Muscle layer of duodenum (tissue), 2 donors: ENCODE data around the gene EDN3.
"Not testable (repeated sequence)": the region's sequence is repeated elsewhere in the genome, so short reads cannot be mapped to it uniquely, and the experiment has no call there.

Source experiments
- H3K27ac ChIP-seq: one replicate; pipeline ENCODE4 v1.7.0; 2013; ENCODE audit warnings: mild to moderate bottlenecking, low read length
- H3K27me3 ChIP-seq: one replicate; pipeline ENCODE4 v1.7.0; 2013; ENCODE audit warnings: low read depth, mild to moderate bottlenecking, control low read depth, low read length
- H3K36me3 ChIP-seq, 2 donors: one replicate each; pipeline ENCODE4 v1.7.0; 2013; ENCODE audit warnings: low read length in 2 of 2, control low read depth in 1 of 2, mild to moderate bottlenecking in 1 of 2; ENCODE audit not compliant: insufficient read depth in 2 of 2, control insufficient read depth in 1 of 2
- H3K4me1 ChIP-seq, 2 donors: one replicate each; pipeline ENCODE4 v1.7.0; 2013; ENCODE audit warnings: low read length in 2 of 2, mild to moderate bottlenecking in 2 of 2, control low read depth in 1 of 2, moderate library complexity in 1 of 2; ENCODE audit not compliant: insufficient read depth in 2 of 2, control insufficient read depth in 1 of 2
- H3K4me3 ChIP-seq, 2 donors: one replicate each; pipeline ENCODE4 v1.7.0; 2013; ENCODE audit warnings: low read length in 2 of 2, low read depth in 1 of 2, mild to moderate bottlenecking in 1 of 2
- H3K9me3 ChIP-seq, 2 donors: one replicate each; pipeline ENCODE4 v1.7.0; 2013; ENCODE audit warnings: low read length in 2 of 2, control low read depth in 1 of 2, mild to moderate bottlenecking in 1 of 2; ENCODE audit not compliant: control insufficient read depth in 1 of 2
- donor health status: healthy.

The EDN3 gene

DNA sequence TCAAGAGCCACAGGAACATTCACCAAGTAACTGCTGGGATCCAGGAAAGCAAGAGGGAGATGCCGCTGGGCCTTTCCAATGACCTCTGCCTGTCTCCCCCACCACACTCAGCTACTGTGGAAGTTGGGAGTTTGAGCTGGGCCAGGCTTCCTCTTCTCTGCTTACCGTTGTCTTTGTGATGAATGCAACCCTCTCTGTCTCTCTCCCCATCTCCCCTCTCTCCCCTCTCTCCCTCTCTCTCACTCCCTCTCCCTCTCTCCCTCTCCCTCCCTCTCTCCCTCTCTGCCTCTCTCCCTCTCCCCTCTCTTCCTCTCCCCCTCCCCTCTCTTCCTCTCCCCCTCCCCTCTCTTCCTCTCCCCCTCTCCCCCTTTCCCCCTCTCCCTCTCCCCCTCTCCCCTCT lies 54.8 kb downstream of the EDN3 start:
- H3K4me3 ChIP-seq, result no peak overlapping the region
- H3K27me3 ChIP-seq, result no peaks in the 10 kb centered on the region
- no peaks in the 10 kb centered on the region for H3K9me3 ChIP-seq
- no peak overlapping the region for H3K27ac ChIP-seq
- H3K4me1 ChIP-seq, result no peaks in the 10 kb centered on the region
- H3K36me3 ChIP-seq, result no peaks in the 10 kb centered on the region

DNA sequence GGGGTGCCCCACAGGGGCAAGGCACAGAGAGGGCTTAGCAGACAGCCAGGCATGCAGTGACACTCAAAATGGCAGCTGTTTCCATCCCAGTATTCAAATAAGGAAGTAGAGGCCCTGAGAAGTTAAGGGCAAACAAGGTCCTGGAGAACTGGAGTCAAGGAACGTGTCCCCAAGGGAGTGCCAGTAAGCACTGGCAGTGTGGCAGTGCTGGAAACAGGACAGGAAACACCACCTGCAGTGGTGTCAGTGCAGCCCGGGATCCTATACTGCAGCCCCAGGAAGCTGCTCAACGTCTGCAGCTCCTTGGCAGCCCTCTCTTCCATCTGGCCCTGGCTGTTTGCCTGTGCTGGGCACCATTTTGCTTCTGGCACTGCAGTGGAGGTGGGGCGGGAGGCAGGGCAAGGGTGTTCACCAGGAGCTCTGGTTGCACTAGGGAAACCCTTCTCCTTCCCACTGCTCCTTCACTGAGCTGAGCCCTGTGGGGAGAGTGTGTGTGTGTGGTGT lies 56.3 kb downstream of the EDN3 start:
- Histone ChIP-seq H3K27me3 (peaks cover 4% of the 10 kb centered on the region), H3K9me3 (no peaks in the 10 kb centered on the region), H3K4me1 (no peaks in the 10 kb centered on the region), H3K36me3 (no peaks in the 10 kb centered on the region), H3K27ac (no peak overlapping the region), H3K4me3 (no peak overlapping the region)

DNA sequence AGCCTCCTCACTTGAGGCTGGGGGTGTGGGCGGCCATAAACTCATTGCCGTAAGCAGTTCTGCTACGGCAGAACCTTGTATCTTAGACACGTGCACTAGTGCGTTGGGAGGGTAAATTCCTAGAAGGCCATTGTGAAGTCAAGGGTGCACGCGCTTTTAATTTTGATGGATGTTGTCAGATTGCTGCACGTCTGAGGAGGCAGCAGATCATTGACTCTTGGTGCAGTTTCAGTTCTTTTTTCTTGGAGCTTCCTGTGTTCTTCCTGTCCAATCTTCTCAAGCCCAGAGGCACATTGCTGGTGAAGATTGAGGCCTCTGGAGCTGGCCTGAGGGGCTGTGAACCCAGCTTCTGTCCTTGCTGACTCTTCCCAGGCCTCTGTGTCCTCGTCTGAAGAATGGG lies 58.4 kb downstream of the EDN3 start:
- not testable (repeated sequence) for H3K4me3 ChIP-seq, H3K9me3 ChIP-seq, H3K27me3 ChIP-seq, H3K36me3 ChIP-seq, H3K4me1 ChIP-seq, H3K27ac ChIP-seq

DNA sequence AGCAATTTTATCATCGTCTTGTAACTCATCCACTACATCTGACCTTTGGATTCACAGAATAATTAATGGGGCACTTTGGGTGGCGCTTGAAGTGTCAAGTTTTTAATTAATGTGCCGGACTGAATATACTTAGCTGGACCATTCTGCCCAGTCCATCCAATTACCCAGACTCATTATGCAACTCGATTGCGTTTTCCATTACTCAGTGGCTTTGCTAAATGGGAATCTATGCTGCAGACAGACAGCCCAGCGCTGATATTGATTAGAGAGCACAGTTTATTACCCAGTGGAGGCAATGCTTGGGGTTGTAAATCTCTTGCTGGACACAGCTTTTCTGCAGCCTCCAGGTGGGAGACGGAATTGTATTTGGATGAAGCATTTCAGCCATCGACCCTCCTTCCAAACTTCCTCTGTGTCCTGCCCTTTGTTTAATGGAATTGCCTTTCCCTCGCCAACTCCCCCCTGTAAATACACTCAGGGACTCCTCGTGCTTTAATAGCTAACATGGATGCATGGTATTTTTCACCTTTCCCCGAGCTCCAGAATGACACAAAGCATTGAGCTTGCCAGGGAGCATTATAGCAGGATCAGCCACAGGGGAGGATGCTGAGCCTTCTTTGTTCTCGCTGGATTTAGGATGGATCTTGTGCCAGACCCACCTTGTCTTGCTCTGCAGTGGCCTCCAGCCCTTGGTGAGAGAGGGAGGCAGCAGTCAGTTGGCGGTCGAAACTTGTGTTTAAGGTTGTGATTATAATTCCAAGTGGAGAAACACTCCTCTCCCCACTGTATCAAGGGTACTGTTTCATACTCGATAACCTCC lies 59.7 kb downstream of the EDN3 start:
- Histone ChIP-seq H3K9me3 (no peaks in the 10 kb centered on the region), H3K4me3 (no peak overlapping the region), H3K36me3 (no peaks in the 10 kb centered on the region), H3K27me3 (peaks cover 4% of the 10 kb centered on the region), H3K27ac (no peak overlapping the region), H3K4me1 (no peaks in the 10 kb centered on the region)

DNA sequence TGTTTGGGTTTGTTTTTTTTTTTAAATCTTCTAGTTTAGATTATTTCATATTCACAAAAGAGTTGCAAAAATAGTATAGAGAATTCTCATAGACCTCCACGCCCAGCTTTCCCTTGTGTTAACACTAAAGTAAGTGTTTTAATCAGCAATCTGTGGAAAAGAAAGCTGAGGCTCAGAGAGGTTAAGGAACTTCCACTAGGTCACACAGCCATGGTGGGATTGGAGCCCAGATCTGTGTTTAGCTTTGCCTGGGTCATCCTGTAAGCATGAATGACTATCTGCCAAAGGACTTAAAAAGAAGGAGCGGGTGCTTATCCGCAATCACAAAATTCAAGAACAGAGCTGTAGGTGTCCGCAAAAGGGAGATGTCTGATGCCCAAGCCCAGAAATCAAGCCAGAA lies 60.5 kb downstream of the EDN3 start:
- no peaks in the 10 kb centered on the region for H3K36me3 ChIP-seq
- no peak overlapping the region for H3K4me3 ChIP-seq
- no peaks in the 10 kb centered on the region for H3K4me1 ChIP-seq
- no peak overlapping the region for H3K27ac ChIP-seq
- H3K9me3 ChIP-seq, result no peaks in the 10 kb centered on the region
- H3K27me3 ChIP-seq, result peaks cover 4% of the 10 kb centered on the region

DNA sequence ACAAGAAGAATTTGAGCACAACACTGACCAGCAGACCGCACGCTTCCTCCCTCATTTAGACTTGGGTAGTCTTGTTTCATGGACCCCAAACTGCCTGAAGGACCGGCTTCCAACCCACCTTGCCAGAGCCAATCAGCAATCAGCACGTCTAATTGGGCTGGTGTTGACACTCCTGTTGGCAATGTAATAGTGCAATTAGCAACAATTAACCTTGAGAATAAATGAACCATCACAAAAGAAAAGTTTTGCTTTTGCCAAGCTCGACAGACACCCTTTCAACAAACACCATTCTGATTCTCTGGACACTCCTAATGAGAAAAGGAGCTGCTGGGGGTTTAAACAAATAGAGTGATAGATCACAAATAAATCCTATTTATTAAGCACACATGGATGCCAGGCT lies 61.0 kb downstream of the EDN3 start:
- Histone ChIP-seq H3K27me3 (peaks cover 4% of the 10 kb centered on the region), H3K27ac (no peak overlapping the region), H3K9me3 (no peaks in the 10 kb centered on the region), H3K4me1 (no peaks in the 10 kb centered on the region), H3K36me3 (no peaks in the 10 kb centered on the region), H3K4me3 (no peak overlapping the region)

DNA sequence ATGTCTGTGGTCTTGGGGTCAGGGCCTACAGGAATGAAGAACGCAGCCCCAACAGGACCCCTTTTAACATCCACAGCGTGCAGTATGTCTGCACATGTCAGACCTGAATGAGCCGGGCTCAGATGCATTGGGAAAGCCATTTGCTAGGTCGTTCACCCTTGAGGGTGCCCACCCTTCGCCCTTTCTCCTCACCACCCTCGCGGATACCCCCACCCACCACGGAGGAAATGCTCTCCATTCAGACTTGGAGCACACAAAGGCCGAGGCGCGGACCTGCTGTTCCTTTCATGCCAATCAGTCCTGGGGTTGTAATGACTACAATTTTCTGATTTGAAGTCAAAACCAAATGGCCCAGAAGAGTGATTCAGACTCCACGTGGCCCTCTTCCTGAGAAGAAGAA lies 62.7 kb downstream of the EDN3 start:
- H3K27ac ChIP-seq, result no peak overlapping the region
- H3K4me1 ChIP-seq, result no peaks in the 10 kb centered on the region
- H3K4me3 ChIP-seq, result no peak overlapping the region
- H3K36me3 ChIP-seq, result no peaks in the 10 kb centered on the region
- H3K9me3 ChIP-seq, result no peaks in the 10 kb centered on the region
- H3K27me3 ChIP-seq, result peaks cover 4% of the 10 kb centered on the region

DNA sequence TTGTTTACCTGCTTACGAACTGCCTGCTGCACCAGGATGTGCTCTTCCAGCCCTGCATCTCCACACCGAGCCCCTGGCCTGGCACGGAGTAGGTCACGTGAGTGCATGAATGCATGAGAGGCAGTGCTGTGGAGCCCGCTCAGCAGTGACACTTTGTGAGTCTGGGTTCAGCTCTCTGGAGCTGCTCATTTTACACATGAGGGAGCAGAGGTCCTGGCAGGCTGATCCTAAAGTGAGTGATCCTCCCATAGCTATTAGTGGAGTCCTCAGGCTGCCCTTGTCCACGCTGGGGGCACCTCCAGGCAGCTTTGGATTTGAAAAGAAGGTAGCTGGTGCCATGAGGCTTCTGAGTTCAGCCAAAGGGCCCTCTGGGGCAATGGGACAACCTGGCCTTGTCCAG lies 64.2 kb downstream of the EDN3 start:
- Histone ChIP-seq H3K27ac (no peak overlapping the region), H3K4me3 (no peak overlapping the region), H3K9me3 (no peaks in the 10 kb centered on the region), H3K36me3 (no peaks in the 10 kb centered on the region), H3K4me1 (no peaks in the 10 kb centered on the region), H3K27me3 (peaks cover 4% of the 10 kb centered on the region)

DNA sequence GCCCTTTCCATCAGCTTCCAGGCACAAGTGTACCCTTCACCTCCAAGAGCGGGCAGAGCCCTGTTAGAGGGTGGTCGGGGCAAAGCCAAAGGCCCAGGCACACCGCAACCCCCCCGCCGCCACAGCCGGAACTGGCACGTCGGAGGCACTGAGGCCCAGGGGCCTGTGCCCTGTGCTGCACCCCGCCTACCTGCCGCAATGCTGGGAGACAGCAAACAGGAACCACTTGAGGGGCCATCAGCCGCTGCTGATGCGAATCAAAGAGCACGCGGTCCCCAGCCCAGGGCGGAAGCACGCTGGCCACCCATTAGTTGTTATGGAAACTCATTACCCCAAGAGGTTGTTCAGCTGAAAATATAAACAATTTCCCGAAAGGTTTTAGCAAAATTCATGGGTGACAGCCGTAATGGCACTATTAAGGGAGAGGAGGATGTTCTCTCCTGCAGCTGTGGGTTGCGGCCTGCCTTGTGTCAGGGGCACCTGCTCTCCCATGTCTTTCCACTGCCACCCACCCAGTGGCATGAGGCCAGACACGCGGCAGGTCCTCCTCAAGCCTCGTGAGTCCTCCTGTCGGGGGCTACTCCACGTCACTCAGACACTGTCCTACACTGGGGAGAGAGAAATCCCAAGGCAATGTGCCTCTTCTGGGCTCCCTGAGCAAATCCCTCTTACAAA lies 65.3 kb downstream of the EDN3 start:
- Histone ChIP-seq H3K9me3 (no peaks in the 10 kb centered on the region), H3K4me3 (no peak overlapping the region), H3K4me1 (no peaks in the 10 kb centered on the region), H3K27me3 (no peaks in the 10 kb centered on the region), H3K27ac (no peak overlapping the region), H3K36me3 (no peaks in the 10 kb centered on the region)

DNA sequence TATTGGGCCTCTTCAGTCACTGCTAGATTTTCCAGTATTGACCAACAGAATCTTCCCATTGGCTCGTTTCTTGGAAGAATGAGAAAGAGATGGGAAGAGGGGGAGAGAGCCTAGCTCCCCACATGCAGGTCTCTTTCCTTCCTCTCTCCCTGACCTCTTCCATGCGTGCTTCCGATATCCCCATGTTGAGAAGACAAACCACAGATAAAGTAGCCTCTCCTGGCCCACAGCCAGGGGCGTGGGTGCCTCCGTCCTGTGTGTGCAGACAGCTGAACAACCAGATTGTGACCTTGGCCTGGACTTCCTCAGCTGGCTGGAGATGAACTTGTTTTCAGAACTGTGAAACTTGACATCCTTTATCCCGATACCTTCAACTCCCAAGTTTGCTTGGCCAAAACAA lies 71.0 kb downstream of the EDN3 start:
- Histone ChIP-seq H3K4me3 (no peak overlapping the region), H3K4me1 (no peaks in the 10 kb centered on the region), H3K27me3 (no peaks in the 10 kb centered on the region), H3K36me3 (no peaks in the 10 kb centered on the region), H3K27ac (no peak overlapping the region), H3K9me3 (no peaks in the 10 kb centered on the region)

DNA sequence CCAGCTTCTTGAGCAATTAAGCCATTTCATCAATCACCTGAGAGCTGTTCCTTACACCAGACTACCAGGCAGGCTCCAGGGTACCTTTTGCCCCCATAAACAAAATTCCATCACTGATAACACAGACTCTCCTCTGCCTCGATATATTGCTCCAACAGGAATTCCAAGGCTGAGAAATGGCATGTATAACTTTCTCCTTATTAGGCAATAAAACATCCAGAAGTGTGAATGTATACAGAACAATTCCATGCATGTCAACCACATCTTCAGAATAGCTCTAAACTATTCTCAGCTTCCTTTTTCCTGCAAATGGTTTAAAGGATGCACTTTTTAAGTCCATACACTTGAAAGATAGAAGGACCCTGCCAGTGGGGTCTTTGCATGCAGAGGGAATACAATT lies 73.8 kb downstream of the EDN3 start:
- Histone ChIP-seq H3K27me3 (no peaks in the 10 kb centered on the region), H3K4me3 (no peak overlapping the region)

More for the DNA sequence above, 73.8 kb downstream of the EDN3 start:
- H3K36me3 ChIP-seq, result no peaks in the 10 kb centered on the region
- H3K27ac ChIP-seq, result no peak overlapping the region
- H3K4me1 ChIP-seq, result no peaks in the 10 kb centered on the region
- no peaks in the 10 kb centered on the region for H3K9me3 ChIP-seq
